ENCODE results near the gene COL24A1.

COL24A1 gene

GRCh38 chr1:85681087-85681486 is 475.5 kb downstream of the COL24A1 start:
- Histone ChIP-seq H3K4me3 (ENCODE audit: low read length) (no peak overlapping the region), H3K36me3 (ENCODE audit: insufficient read depth, low read length) (peaks cover 48% of the 10 kb centered on the region), H3K9ac (ENCODE audit: low read depth, low read length) (no peak overlapping the region), H3K4me1 (ENCODE audit: insufficient read depth, low read length) (no peaks in the 10 kb centered on the region), H3K27me3 (ENCODE audit: insufficient read depth, low read length) (no peaks in the 10 kb centered on the region), H3K9me3 (ENCODE audit: insufficient read depth, low read depth, low read length) (no peaks in the 10 kb centered on the region), H3K27ac (ENCODE audit: low read depth, low read length) (no peak overlapping the region)
- over 99% methylated on average over 2 of the region's 2 CpGs for WGBS

Data from HUES64 (cell line).